SU-DHL-6 (cell line): ENCODE data around the gene DUSP22.

Experiments used
- H2AFZ ChIP-seq: fragments of 200-600 bp; sonication (generic); 2 replicates; pipeline ENCODE4 v1.6.1; 2014; ENCODE audit warnings: low read depth, mild to moderate bottlenecking, moderate library complexity, mixed read lengths, antibody characterized with exemption, low read length; ENCODE audit not compliant: severe bottlenecking
- H3F3A ChIP-seq: fragments of 200-600 bp; shearing (Covaris generic); 2 replicates; pipeline ENCODE4 v1.6.0; 2016; ENCODE audit warnings: antibody characterized with exemption, mild to moderate bottlenecking; ENCODE audit not compliant: insufficient read depth
- H3K27ac ChIP-seq: fragments of 200-600 bp; sonication (generic); 2 replicates; pipeline ENCODE4 v1.5.1; 2016; ENCODE audit warnings: low read depth, mild to moderate bottlenecking, low read length, moderate library complexity, mixed read lengths
- H3K27me3 ChIP-seq: fragments of 200-600 bp; sonication (generic), shearing (Covaris generic); 2 replicates; pipeline ENCODE4 v1.6.0; 2014; ENCODE audit warnings: mild to moderate bottlenecking, low read length
- H3K36me3 ChIP-seq: fragments of 200-600 bp; sonication (generic); 2 replicates; pipeline ENCODE4 v1.6.1; 2014; ENCODE audit warnings: mild to moderate bottlenecking, low read length, mixed read lengths
- H3K4me2 ChIP-seq: fragments of 300-600, 200-600 bp; shearing (Covaris generic), sonication (generic); 2 replicates; pipeline ENCODE4 v1.6.0; 2014; ENCODE audit warnings: low read length, low read depth, mild to moderate bottlenecking; ENCODE audit not compliant: poor library complexity, severe bottlenecking
- H3K4me3 ChIP-seq: fragments of 200-600 bp; sonication (generic); 2 replicates; pipeline ENCODE4 v1.5.1; 2014; ENCODE audit warnings: antibody characterized with exemption, low read length, mild to moderate bottlenecking, mixed read lengths; ENCODE audit not compliant: insufficient read depth, poor library complexity, severe bottlenecking
- H3K79me2 ChIP-seq: fragments of 200-600 bp; sonication (generic); 2 replicates; pipeline ENCODE4 v1.6.1; 2014; ENCODE audit warnings: mild to moderate bottlenecking, low read length, moderate library complexity; ENCODE audit not compliant: insufficient read depth
- H3K9ac ChIP-seq: fragments of 200-600 bp; sonication (generic); 2 replicates; pipeline ENCODE4 v1.7.0; 2014; ENCODE audit warnings: mild to moderate bottlenecking, low read length
- H3K9me2 ChIP-seq: fragments of 200-600 bp; sonication (generic); replicated peaks from 2 replicates; pipeline ENCODE4 v1.6.1; 2014; ENCODE audit warnings: low read length; ENCODE audit not compliant: insufficient read depth
- H3K9me3 ChIP-seq: fragments of 200-600 bp; sonication (generic); 2 replicates; pipeline ENCODE4 v1.6.1; 2014; ENCODE audit warnings: low read length, mixed read lengths; ENCODE audit not compliant: insufficient read depth
- H4K20me1 ChIP-seq: fragments of 200-600 bp; sonication (generic); 2 replicates; pipeline ENCODE4 v1.6.1; 2014; ENCODE audit warnings: low read depth, mild to moderate bottlenecking, antibody characterized with exemption, low read length, moderate library complexity, mixed read lengths
- CTCF ChIP-seq: fragments of 200-600 bp; sonication (generic); IDR thresholded peaks from one replicate; pipeline ENCODE4 v1.5.1; 2017; ENCODE audit warnings: antibody characterized with exemption, mild to moderate bottlenecking, low read length, moderate library complexity; ENCODE audit not compliant: insufficient read depth, poor library complexity, severe bottlenecking
- EZH2phosphoT487 ChIP-seq: fragments of 200-600 bp; sonication (generic), shearing (Covaris generic); conservative IDR thresholded peaks from 2 replicates; pipeline ENCODE4 v1.6.1; 2018; ENCODE audit warnings: mild to moderate bottlenecking, antibody characterized with exemption, low read length, moderate library complexity, mixed read lengths

The DUSP22 gene

GRCh38 chr6:351867-352289 is 59.6 kb downstream of the DUSP22 start:
- Histone ChIP-seq H3K9ac (no peak overlapping the region), H3K36me3 (no peaks in the 10 kb centered on the region), H3F3A (0 out of 2 replicates have a peak, but pooled peaks cover 5% of the 10 kb centered on the region), H4K20me1 (no peaks in the 10 kb centered on the region), H3K79me2 (no peaks in the 10 kb centered on the region), H2AFZ (no peak overlapping the region), H3K4me3 (no peak overlapping the region), H3K9me2 (no peaks in the 10 kb centered on the region), H3K27ac (no peak overlapping the region), H3K4me2 (no peak overlapping the region), H3K9me3 (no peaks in the 10 kb centered on the region), H3K27me3 (no peaks in the 10 kb centered on the region)
- TF ChIP-seq EZH2phosphoT487 (no peak), CTCF (no peak)

- Histone ChIP-seq H2AFZ (no peak overlapping the region), H3K27me3 (no peaks in the 10 kb centered on the region), H3K4me3 (no peak overlapping the region), H3K79me2 (no peaks in the 10 kb centered on the region), H3F3A (0 out of 2 replicates have a peak, but pooled peaks cover 5% of the 10 kb centered on the region), H3K9ac (no peak overlapping the region), H3K36me3 (no peaks in the 10 kb centered on the region), H4K20me1 (no peaks in the 10 kb centered on the region), H3K9me2 (no peaks in the 10 kb centered on the region), H3K27ac (no peak overlapping the region), H3K4me2 (no peak overlapping the region), H3K9me3 (no peaks in the 10 kb centered on the region)
- no peak for TF ChIP-seq EZH2phosphoT487
- no peak for TF ChIP-seq CTCF
Observed at GRCh38 chr6:352474-352873, 60.2 kb downstream of the DUSP22 start.

- H3K9me2 ChIP-seq = no peaks in the 10 kb centered on the region
- H3F3A ChIP-seq = 0 out of 2 replicates have a peak, but pooled peaks cover 5% of the 10 kb centered on the region
- no peak overlapping the region for H2AFZ ChIP-seq
- H4K20me1 ChIP-seq = no peaks in the 10 kb centered on the region
- H3K4me2 ChIP-seq = no peak overlapping the region
- H3K9me3 ChIP-seq = no peaks in the 10 kb centered on the region
- H3K27me3 ChIP-seq = no peaks in the 10 kb centered on the region
- TF ChIP-seq CTCF (no peak), EZH2phosphoT487 (no peak)
- no peaks in the 10 kb centered on the region for H3K36me3 ChIP-seq
- no peak overlapping the region for H3K9ac ChIP-seq
- H3K79me2 ChIP-seq = no peaks in the 10 kb centered on the region
- H3K4me3 ChIP-seq = no peak overlapping the region
- no peak overlapping the region for H3K27ac ChIP-seq
Observed at GRCh38 chr6:352896-353470, 60.7 kb downstream of the DUSP22 start.
